GM21447 (cell line): Measurements from ENCODE around the gene ELL.

Source experiments
- ATAC-seq: cut with Tn5 transposase; IDR thresholded peaks from one replicate; pipeline ENCODE4 v1.9.1; 2021; ENCODE audit not compliant: unreplicated experiment

The ELL gene

DNA sequence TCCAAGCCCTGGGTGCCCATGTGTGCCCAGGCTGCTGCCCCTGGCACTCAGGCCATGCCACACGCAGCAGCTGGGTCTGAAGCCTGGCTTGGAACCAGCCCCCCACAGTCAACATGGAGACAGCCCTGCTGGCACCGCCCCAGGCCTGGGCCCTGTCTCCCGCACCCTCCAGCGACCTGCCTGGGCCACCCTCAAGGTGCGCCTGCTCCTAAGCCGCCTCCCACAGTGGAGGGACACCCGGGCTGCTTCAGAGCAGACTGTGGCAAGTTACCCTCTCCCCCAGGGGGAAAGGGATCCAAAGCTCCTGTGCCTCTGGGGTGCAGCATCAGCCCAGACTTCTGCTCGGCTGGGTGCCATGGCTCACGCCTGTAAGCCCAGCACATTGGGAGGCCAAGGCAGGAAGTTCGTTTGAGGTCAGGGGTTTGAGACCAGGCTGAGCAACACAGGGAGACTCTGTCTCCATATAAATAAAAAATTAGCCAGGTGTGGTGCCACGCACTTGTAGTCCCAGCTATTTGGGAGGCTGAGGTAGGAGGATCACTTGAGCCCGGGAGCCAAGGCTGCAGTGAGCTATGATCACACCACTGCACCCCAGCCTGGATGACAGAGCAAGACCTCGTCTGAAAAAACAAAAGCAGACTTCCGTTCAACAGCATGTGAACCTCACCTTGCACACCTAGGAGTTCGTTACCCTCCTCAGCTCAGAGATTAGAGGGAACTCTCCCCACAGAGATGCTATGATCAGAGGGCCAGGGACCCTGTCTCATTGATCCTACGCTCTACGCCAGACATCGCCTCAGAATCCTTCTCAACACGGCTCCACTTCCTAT lies 15.6 kb downstream of the ELL start:
- no peak for ATAC-seq

DNA sequence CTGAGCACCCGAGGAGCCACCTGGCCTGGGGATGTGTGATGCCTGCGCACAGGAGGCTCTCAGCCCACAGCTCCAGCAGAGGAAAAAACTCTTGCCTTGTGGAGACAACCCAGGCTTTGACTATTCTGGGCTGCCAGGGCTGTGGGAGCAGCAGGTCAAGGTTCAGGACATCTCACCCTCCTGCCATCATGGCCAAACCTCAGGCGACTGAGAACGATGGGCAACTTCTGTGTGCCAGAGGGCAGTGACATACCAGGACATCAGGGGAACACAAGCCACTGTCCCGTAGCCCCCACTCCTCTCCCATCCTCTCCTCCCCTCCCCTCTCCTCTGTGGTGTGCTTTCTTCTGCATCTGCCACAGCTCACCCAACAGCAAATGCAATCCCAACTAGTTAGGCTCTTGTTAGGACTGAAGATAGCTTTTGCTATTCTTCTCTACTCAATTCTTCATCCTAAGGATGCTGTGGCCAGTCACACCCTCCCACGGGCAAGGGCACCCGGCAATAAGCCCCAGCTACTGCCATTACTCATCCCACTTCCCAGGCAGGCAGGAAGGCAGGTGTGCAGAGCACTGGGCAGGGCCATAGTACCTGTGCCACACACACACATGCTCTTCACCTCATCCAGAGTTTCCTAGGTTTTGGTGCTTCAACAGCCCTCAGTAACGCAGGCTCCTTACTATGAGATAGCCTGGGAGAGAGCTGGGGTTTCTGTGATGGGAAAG lies 16.8 kb downstream of the ELL start:
- no peak for ATAC-seq

DNA sequence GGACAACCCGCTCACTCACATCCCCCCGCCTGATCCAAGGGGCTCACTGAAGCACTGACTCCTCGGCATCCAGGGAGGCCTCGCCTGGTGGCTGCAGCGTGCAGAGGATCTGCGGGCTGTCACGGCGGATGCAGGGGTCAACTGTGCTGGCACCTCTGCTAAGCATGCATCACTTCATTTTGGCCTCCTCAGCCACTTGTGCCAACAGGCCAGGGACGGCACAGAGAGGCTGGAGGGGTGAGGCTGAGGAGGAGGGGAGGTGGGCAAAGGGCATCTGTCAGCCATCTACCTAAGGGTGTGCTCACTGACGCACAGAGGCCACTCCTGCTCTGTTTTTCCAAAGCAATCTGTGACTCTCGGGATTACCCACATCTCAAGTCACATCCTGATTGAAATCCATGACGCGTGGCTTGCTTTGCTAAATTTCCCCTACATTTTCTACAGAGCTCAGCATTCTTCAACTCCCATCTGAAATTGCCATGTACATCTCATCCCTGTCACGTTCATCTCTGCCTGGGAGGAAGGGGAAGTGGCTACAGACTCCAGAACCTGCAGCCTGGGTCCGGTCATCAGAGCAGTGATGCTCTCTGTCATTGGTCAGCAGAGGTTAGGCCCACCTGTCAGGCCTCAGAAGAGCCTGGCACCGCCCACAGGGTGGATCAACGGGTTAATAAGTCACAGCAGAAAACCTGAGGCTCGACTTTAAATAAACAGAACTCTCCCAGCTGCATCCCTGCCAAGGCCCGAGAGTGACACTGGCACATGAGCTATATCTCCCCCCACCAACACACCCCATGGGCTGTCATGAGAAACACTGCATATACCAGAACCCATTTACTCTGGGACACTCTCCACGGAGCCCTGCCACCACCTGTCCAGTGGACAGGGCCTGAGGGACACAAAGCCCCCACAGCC lies 17.6 kb downstream of the ELL start:
- no peak for ATAC-seq

DNA sequence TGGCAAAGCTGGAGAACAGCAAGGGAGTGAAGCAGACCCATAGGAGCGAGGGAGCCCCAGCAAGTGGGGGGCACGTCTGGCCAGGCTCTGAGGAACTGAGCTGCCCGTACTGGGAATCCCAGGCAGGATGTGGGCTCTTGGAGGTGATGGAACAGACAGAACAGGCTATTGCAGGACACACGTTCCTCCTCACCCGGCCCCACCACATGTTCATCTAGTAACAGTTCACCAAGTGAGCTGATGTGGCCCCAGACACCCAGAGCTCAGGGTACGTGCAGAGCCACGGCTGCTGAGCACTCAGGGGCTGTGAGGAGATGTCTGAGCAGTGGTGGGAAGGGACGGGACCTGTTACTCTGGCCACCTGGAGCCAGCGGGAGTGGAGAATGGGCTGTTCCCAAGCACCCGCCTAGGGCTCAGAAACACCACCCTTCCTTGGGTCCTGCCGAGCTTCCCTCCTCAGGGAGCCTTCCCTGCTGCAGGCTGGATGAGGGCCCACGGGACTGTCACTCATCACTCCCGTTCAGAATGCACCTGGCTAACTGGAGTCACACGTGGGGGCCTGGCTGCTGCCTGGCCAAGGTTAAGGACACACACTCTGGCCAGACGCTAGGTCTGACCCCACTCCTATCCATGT lies 18.4 kb downstream of the ELL start:
- ATAC-seq, result no peak

DNA sequence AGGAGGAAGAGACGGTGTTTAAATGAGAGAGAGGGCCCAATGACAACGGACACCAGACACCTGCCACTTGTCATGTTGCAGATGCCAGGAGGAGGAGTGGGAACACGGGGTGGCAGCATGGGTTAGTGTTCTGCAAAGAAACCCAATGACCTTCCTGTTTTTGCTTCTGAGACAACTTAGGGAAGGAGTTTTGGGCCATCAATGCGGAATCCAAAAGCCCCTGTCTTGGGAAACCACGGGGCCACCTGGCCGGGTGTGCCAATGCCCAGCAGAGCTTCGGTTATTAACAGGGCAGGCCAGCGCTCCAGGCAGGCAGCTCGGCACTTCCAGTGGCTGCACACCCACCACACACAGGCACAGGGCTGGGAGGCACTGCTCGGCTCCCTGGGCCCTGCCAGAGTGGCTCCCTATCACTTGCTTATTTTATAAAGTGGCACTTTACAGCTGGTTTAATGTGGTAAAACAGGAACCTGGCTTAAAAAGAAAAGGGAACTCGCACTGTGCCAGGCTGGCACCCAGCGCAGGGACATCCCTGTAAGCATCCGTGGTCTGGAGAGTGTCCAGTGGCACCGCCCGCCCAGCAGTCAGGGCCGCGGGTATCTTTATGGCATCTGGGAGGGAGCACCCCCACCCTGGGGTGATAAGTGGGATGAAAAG lies 19.1 kb downstream of the ELL start:
- ATAC-seq, result no peak

DNA sequence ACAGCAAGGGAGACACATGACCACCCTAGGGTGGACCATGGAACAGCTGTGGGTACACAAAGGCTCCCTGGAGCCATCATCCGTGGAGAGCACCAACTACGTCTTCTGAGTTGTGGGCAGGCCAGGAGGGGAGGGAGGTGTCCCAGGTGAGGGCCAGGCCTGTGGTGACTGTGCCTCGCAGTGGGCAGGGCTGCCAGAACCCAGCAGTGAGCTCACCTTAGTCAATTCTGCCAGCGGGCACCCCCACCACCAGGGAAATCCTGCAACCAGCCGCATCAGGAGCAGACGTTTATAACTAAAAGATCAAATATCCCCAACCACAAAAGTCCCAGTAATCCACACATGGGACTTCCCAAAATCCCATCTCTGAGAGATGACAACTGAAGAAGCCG lies 19.6 kb downstream of the ELL start:
- no peak for ATAC-seq

DNA sequence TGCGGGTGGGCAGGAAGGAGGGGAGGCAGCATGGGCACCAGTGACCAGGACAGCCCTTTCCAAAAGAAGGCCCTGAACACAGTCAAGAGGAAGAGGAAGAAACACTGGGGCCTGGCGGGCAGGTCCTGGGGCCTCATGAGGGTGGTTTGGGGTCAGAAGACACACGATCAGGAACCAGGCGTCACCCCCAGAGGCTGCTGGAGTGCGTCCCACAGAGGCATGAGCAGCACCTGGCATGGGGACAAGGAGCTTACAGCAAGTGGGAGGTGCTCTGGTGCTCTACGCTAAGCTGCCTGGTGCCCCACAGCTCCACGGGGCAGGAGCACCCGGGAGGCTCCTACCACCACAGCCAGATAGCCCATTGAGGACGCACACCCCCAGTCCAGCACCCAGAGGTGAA lies 20.0 kb downstream of the ELL start:
- ATAC-seq, result no peak

DNA sequence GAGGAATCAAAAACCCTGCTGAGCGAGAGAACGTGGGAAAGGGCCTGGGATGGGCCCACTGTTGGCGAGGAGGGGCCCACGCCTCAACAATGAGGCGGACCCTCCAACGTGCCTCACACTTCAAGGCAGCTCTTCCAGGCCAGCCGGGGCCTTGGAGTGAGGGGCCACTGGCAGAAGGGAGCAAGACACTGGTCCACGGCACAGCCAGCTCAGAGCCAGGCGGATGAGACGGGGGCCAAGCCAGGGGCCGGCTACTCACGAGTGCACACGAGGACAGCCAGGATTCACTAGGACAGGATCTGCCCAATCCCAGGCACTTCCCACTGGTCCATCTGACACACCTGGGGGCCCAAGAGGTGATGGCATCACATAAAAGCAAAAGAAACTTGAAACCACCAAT lies 20.5 kb downstream of the ELL start:
- no peak for ATAC-seq

DNA sequence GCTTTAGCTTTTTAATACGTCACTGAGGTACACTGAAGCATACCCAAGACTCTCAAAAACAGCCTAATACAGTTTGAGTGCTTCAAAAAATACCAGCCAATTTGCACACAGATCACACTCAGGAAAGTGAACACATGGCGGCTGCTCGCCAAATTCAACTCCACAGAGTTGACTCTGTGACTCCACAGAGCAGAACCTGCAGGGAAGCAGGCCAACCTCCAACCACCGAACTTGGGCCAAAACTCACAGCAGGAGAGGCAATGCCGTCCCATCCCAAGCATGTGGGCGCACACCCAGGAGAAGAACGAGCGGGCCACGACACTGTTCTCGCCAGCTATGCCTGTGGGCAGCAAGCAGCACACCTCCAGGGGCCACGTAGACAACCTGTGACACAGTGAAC lies 21.1 kb downstream of the ELL start:
- ATAC-seq, result no peak

DNA sequence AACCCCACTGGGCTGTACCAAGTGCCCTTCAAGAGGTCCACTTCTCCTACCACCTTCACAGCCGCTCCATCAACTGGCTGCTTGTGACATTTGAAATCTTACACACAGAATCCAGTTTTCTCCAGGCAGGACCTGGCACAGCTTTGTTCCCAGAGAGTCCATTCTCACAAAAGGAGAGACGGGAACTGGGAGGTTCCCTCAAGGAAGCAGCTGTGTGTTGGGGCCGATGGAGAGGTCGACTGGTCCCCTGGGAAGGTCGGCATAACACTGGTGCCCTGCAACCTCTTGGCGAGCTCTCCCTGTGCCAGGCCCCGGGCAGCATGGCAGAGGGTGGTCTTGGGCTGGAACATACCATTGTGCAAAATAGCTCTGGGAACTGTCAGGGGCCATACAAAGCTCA lies 21.5 kb downstream of the ELL start:
- no peak for ATAC-seq

DNA sequence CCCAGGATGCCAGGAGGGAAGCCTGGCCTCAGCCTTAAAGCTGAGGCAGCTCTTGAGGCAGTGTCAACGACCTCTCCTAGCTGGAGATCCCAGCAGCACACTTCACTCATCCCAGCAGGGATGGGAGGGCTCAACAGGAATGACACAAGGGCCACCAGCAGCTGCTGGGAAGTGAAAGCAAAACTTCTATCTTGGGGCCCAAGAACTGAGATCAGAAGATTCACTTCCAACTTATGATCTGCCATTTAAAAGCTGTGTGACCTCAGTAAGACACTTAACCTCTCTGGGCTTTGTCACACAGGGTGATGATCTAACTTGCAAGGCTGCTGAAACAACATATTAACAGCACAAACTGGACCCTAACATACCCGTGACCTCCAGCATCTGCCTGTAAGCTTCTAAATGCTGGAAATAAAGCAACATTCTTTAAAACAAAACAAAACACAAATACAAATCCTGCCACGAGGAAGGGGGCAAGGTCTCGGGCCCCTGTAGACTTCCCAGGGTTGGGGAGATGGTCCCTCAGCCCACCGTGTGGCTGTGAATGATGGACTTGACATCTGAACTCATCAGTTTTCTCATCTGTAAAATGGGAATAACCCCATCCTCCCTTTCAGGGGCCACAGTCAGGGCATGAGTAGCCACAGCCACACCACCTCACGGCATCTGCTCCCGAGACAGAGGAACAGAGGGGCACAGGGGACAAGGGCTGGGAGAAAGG lies 22.7 kb downstream of the ELL start:
- no peak for ATAC-seq

DNA sequence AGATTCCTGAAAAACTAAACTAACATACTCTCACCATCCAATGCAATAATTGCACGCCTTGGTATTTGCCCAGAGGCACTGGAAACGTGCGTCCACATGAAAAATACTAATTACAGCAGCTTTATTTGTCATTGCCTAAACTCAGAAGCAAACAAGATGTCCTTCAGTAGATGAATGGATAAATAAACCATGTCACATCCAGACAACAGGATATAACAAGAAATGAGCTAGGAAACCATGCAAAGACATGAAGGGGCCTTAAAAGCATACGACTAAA lies 25.0 kb downstream of the ELL start:
- ATAC-seq, result no peak

DNA sequence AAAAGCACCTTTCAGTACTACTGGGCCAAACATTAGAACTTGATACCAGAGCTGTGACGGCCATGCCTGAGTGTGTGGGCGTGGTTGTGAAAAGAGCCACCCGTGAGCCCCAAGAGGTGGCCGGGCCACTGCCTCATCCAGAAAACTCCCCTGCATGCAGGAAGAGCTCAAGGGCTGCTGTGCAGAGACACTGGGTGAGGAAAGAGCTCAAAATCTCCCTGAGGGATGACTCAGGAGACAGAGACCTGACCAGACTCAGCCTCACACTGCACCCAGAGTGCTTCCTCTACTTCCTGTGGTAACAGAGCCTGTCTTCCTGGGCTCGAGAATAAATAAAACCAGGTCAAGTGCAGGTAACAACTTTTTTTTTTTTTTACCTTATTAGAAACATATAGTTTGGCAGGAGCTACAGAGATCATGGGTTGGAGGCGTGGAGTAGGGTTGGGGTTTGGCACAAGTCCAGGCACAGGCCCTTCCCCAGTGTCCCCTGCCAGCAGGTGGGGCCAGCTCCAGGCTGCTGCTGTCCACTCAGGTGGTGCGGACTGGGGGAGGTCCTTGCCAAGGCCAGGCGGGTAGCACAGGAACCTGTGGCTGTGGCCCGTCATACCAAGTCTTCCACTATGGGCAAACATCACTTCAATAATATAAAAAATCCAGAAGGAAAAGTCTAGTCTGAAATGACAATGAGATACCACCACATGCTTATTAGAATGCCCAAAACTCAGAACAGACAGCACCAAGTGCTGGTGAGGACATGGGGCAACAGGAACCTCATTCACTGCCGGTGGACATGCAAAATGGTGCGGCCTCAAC lies 25.5 kb downstream of the ELL start:
- ATAC-seq, result peak; percentile 73

DNA sequence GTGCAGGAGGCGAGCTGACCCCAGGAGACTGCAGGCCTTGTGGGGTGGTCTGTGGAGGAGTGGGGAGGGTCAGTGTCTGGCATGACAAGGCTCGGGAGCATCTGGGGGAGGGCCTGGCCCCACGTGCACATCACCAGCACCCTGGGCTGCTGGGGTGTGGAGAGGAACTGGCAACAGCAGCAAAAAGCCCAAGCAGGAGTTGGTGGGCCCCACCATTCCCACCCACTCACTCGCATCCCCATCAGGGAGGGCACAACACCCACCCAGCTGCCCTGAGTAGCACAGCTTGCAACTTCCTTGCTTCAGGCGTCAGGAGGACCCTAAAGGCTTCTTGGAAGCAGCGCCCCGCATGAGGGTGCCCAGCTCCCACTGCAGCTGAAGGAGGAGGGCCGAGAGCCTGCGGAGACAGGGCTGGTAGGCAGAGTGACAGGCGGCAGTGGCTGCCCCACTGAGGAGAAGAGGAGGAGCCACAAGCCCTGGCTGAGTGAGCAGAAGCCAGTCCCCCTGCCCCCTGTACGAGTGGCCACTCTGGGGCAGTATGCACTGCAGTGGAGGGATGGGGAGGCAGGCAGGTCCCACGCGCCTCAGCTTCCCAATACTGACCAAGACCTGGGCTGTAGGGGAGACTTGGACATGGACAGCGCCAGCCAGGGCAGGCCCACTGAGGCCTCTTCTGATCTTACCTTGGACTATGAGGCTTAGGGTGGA lies 26.5 kb downstream of the ELL start:
- ATAC-seq, result no peak

DNA sequence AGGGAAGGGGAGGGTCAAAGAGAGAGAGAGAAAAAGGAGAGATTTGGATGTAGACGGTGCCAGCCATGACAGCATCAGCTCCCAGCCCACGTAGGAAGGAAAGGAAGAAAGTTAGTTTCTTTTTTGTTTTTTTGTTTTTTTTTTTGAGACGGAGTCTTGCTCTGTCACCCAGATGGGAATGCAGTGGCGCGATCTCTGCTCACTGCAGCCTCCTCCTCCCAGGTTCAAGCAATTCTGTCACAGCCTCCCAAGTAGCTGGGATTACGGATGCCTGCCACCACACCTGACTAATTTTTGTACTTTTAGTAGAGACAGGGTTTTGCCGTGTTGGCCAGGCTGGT lies 27.6 kb downstream of the ELL start:
- ATAC-seq, result no peak

DNA sequence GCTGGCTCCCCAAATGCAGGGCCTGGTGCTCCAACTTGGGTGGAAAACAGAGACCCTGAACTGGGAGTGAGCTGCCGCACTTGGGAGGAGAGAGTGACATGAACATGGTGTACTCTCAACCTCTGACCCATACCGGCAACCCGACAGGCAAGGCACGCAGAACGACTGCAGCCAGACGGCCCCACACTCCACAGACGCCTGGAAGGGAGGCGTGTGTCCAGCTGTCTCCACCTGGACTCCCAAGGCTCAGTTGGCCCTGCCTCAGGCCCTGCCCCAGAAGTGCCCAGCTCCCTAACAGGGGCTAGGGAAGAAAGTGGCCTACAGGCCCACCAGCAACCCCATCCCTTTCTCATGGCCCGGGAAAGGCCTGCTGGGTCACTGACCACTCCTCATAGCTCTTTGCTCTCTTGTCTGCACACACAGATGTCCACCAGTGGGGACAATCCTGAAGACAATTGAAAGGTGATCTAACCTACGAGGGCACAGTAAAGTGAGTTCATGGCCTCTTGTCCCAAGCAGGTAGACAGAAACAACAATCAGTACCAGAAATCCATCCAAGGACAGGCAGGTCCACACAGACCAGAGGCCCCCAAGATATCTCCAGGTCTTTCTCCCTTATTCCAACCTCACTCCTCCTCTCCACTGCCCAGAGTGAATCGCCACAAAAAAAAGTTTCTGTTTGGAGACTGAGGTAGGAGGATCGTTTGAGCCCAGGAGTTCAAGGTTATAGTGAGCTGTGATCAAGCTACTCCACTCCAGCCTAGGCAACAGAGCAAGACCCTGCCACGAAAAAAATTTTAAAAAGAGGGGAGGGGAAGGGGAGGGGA lies 28.2 kb downstream of the ELL start:
- ATAC-seq, result no peak

DNA sequence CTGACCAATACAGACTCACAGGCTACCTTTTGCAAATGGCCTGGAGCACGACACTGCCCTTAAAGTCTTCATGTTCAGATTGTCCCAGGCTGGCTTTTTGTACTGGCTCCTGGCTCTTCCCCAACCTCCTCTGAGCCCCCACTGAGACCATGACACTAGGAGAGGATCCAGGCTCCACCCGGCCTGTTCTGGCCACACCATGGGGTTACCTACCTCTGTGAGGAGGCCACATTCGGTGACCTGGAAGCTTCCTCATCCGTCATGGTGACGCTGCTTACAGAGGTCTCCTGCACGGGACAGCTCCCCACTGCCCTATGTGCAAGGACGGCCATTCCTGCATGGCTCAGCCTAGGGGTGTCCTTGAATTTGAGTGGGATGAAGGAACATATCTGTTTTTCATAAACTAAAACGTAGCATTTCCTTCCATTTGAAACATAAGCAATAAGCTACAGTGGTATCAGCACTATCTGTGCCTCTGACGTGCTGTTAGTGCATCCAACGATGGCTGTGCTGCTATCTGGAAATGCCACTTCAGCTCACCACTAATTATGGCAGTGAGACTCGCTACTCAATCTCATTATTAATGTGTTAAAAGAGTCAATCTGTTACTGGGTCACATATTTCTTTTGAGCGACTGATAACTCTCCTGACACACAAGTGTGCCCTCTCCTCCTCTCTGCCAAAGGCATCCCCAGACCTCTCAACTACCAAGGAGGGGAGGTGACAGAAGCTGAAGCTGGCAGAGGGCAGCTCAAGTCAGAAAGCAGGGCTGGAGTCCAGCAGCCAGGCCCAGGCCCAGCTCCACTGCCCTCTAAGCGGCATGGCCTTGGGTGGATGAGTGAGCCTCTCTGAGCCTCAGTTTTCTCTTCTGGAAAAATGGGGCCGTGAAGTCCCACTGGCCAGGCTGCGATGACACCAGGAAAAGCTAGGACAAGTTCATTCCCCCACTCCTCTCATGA lies 29.6 kb downstream of the ELL start:
- ATAC-seq, result no peak
